NCI-H2196 (cell line): ENCODE results near the gene LIN54.
A peak's percentile ranks its signal among the peaks of the same experiment; 100 is the strongest.
"Not testable (repeated sequence)": the region's sequence is repeated elsewhere in the genome, so short reads cannot be mapped to it uniquely, and the experiment has no call there.

Source experiments
- DNase-seq: peaks from one replicate; lab custom pipeline; 2025; ENCODE audit not compliant: unreplicated experiment; lab: John Stamatoyannopoulos, UW

LIN54 gene

GRCh38 chr4:83010522-83011318, at the start of gene LIN54:
Gene LIN54 (minus strand): TSS chr4:83010823. CDS start chr4:82984844, 25,979 bp downstream.
- DNase-seq, result peak; percentile 20

GRCh38 chr4:83054928-83055327, 44.3 kb upstream of the LIN54 start:
- DNase-seq, result no peak

- DNase-seq, result not testable (repeated sequence)
Observed at GRCh38 chr4:83048781-83049180, 38.2 kb upstream of the LIN54 start.

GRCh38 chr4:83046693-83047473, 36.3 kb upstream of the LIN54 start:
- DNase-seq, result no peak

GRCh38 chr4:83043801-83044407, 33.3 kb upstream of the LIN54 start:
- DNase-seq, result no peak

- DNase-seq, result not testable (repeated sequence)
Observed at GRCh38 chr4:83043157-83043556, 32.5 kb upstream of the LIN54 start.

GRCh38 chr4:83040269-83040668, 29.6 kb upstream of the LIN54 start:
- no peak for DNase-seq

GRCh38 chr4:83036991-83037665, 26.5 kb upstream of the LIN54 start:
- no peak for DNase-seq

- DNase-seq, result peak; percentile 92
Observed at GRCh38 chr4:83034630-83035494, 24.2 kb upstream of the LIN54 start, which contains the start of gene COPS4. Gene COPS4 (plus strand): TSS chr4:83035183. CDS start chr4:83035225, 42 bp downstream.

- DNase-seq, result no peak
Observed at GRCh38 chr4:83029688-83030087, 19.1 kb upstream of the LIN54 start.

- DNase-seq, result no peak
Observed at GRCh38 chr4:83028976-83029375, 18.4 kb upstream of the LIN54 start.

GRCh38 chr4:83025563-83025962, 14.9 kb upstream of the LIN54 start:
- no peak for DNase-seq

- no peak for DNase-seq
Observed at GRCh38 chr4:83024233-83024632, 13.6 kb upstream of the LIN54 start.

- DNase-seq, result not testable (repeated sequence)
Observed at GRCh38 chr4:83023599-83023998, 13.0 kb upstream of the LIN54 start.

- no peak for DNase-seq
Observed at GRCh38 chr4:83022724-83023450, 12.3 kb upstream of the LIN54 start.

GRCh38 chr4:83019794-83020494, 9.3 kb upstream of the LIN54 start:
- DNase-seq, result no peak

- DNase-seq, result no peak
Observed at GRCh38 chr4:83013902-83014301, 3.3 kb upstream of the LIN54 start.

GRCh38 chr4:83013420-83013867, 2.8 kb upstream of the LIN54 start:
- no peak for DNase-seq
